ENCODE data around the gene FAM170B.

Gene FAM170B

GRCh38 chr10:49151481-49151880 is 17.7 kb upstream of the FAM170B start:
- Mint-ChIP-seq H3K4me1 (peaks cover 16% of the 10 kb centered on the region), H3K27ac (no peak overlapping the region), H3K36me3 (peaks cover 24% of the 10 kb centered on the region), H3K27me3 (peaks cover 4% of the 10 kb centered on the region), H3K4me3 (no peak overlapping the region), H3K9me3 (peaks cover 5% of the 10 kb centered on the region)
- DNase-seq (ENCODE audit: low spot score in 2 of 2) = no peak
- no peak for ATAC-seq (ENCODE audit: low read depth)

GRCh38 chr10:49151025-49151445 is 17.2 kb upstream of the FAM170B start:
- DNase-seq (ENCODE audit: low spot score in 2 of 2) = no peak
- no peak for ATAC-seq (ENCODE audit: low read depth)
- Mint-ChIP-seq H3K27ac (no peak overlapping the region), H3K4me1 (peaks cover 13% of the 10 kb centered on the region), H3K4me3 (no peak overlapping the region), H3K36me3 (peaks cover 23% of the 10 kb centered on the region), H3K9me3 (peaks cover 7% of the 10 kb centered on the region), H3K27me3 (peaks cover 4% of the 10 kb centered on the region)

- Mint-ChIP-seq H3K27ac (no peak overlapping the region), H3K36me3 (peaks cover 18% of the 10 kb centered on the region), H3K27me3 (peaks cover 6% of the 10 kb centered on the region), H3K4me1 (peaks cover 10% of the 10 kb centered on the region), H3K4me3 (no peak overlapping the region), H3K9me3 (peaks cover 7% of the 10 kb centered on the region)
- ATAC-seq (ENCODE audit: low read depth) (no peak), DNase-seq (ENCODE audit: low spot score in 2 of 2) (no peak)
These were observed 16.6 kb upstream of the FAM170B start for GRCh38 chr10:49150426-49150825.

DNA sequence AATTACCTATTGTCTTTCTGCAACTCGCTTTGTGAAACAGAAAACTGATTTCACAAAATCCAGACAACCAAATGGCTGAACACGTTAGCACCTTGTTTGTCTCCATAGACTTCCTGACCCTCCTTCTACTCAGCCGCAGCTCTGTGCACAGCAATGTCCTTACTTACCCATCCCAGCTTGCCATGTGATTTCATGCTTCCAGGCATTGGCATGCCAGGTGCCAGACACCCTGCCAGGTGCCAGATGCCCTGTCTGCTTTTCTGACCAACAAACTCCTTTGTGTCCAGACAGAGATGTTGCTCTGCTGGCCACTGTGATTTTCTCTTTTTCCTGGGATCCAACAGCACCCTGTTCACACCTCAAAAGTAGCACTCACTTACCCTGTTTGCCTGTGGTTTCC is 16.1 kb upstream of the FAM170B start:
- H3K4me3 Mint-ChIP-seq = no peak overlapping the region
- H3K36me3 Mint-ChIP-seq = peaks cover 14% of the 10 kb centered on the region
- peaks cover 10% of the 10 kb centered on the region for H3K4me1 Mint-ChIP-seq
- no peak overlapping the region for H3K27ac Mint-ChIP-seq
- peaks cover 6% of the 10 kb centered on the region for H3K27me3 Mint-ChIP-seq
- H3K9me3 Mint-ChIP-seq = peaks cover 7% of the 10 kb centered on the region
- DNase-seq (ENCODE audit: low spot score in 2 of 2) = no peak
- no peak for ATAC-seq (ENCODE audit: low read depth)

DNA sequence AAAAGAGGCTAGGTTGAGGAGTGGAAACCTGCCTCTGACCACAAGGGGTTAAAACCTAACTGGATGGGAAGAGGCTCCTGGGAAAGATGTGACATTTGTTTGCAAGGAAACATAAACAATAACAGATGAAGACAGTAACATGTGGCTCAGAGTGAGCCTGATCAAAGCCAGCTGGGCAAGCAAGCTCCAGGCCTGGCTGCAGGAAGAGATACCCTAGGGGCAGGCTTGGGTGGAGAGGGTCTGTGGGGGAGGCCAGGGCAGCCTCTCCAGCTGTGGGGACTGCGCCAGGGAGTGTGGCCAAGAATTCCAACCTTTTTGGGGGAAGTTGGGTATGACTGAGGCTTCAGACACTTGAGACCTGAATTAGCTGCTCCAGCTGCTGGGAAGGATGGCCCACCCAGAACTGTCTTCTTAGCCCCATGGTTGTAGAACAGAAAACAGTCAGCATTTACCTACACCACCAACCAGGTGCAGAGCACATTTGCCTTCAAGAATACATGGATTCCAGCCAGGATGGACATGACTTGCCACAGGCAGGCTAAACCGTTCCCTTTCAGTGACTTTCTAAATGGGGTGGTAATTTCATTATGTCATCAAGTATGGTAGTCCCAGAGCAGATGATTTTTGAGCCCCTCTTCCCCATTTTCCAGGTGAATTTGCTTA is 10.4 kb upstream of the FAM170B start:
- no peak for ATAC-seq (ENCODE audit: low read depth)
- DNase-seq (ENCODE audit: low spot score in 2 of 2) = no peak
- peaks cover 6% of the 10 kb centered on the region for H3K27me3 Mint-ChIP-seq
- peaks cover 7% of the 10 kb centered on the region for H3K9me3 Mint-ChIP-seq
- H3K36me3 Mint-ChIP-seq = peaks cover 9% of the 10 kb centered on the region
- no peaks in the 10 kb centered on the region for H3K4me1 Mint-ChIP-seq
- no peak overlapping the region for H3K27ac Mint-ChIP-seq
- H3K4me3 Mint-ChIP-seq = no peak overlapping the region

GRCh38 chr10:49143249-49143648 is 9.4 kb upstream of the FAM170B start:
- Mint-ChIP-seq H3K27me3 (peaks cover 4% of the 10 kb centered on the region), H3K4me1 (no peaks in the 10 kb centered on the region), H3K9me3 (peaks cover 5% of the 10 kb centered on the region), H3K27ac (no peak overlapping the region), H3K4me3 (no peak overlapping the region), H3K36me3 (peaks cover 7% of the 10 kb centered on the region)
- ATAC-seq (ENCODE audit: low read depth) (no peak), DNase-seq (ENCODE audit: low spot score in 2 of 2) (no peak)

DNA sequence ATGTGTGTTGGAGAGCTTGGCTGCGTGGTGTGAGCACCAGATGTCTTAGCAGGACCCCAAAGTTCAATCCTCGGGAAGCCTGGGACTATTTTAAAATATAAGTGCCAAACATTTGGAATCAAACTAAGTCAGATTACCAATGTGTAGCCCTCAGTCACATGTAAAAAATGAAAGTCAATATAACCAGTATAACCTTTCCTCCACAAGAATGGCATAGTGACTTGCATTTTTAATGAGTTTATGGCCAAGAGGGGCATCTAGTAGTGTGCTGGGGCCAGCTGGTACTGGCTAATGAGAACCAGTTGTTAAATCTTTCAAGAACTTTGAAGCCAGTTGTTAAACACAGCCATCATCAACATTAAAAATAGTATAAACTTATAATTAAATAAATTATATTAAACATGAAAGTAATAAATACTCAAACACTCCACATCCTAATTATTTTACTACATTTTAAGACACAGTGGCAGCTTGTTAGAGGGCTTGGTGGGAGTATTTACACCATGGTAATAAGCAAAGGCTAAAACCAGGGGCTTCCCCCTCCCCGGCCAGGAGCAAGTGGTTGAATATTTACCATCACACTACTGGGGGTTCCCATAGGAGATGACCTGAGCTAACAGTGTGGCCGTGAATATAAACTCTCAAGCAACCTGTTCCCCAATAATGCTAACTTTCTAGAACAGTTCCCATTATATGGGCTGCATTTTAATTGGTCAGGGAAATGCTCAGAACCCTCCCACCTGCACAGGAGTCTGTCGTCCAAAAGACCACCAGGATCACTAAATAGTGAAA is 7.9 kb upstream of the FAM170B start:
- peaks cover 1% of the 10 kb centered on the region for H3K9me3 Mint-ChIP-seq
- no peak overlapping the region for H3K4me3 Mint-ChIP-seq
- ATAC-seq (ENCODE audit: low read depth) (no peak), DNase-seq (ENCODE audit: low spot score in 2 of 2) (no peak)
- H3K4me1 Mint-ChIP-seq = no peaks in the 10 kb centered on the region
- no peak overlapping the region for H3K27ac Mint-ChIP-seq
- peaks cover 2% of the 10 kb centered on the region for H3K36me3 Mint-ChIP-seq
- peaks cover 2% of the 10 kb centered on the region for H3K27me3 Mint-ChIP-seq

- DNase-seq (ENCODE audit: low spot score in 2 of 2) (no peak), ATAC-seq (ENCODE audit: low read depth) (no peak)
- H3K27ac Mint-ChIP-seq = no peak overlapping the region
- H3K4me1 Mint-ChIP-seq = peaks cover 6% of the 10 kb centered on the region
- no peaks in the 10 kb centered on the region for H3K27me3 Mint-ChIP-seq
- H3K4me3 Mint-ChIP-seq = no peak overlapping the region
- H3K9me3 Mint-ChIP-seq = peaks cover 2% of the 10 kb centered on the region
- H3K36me3 Mint-ChIP-seq = peaks cover 2% of the 10 kb centered on the region
These were observed 6.7 kb upstream of the FAM170B start for GRCh38 chr10:49140304-49141177.

DNA sequence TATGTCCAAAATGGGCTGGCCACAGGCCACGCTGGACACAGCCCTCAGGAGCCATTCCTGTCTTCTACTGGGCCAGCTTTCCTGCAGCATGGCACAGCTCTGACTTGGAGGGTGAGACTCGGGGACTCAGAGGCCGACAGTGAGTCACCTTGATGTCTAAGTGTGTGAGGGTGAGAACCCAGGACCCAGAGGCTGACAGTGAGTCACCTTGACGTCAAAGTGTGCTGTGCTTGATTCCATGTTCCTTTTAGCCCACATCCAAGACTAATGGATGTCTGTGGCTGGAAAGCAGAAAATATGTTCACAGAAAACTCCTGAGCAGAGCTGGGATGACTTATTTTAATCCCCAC is 6.0 kb upstream of the FAM170B start:
- ATAC-seq (ENCODE audit: low read depth) = no peak
- H3K4me1 Mint-ChIP-seq = peaks cover 12% of the 10 kb centered on the region

GRCh38 chr10:49139028-49139845 is 5.4 kb upstream of the FAM170B start:
- ATAC-seq (ENCODE audit: low read depth) = no peak
- Mint-ChIP-seq H3K27me3 (no peaks in the 10 kb centered on the region), H3K27ac (no peak overlapping the region), H3K4me3 (no peak overlapping the region), H3K9me3 (peaks cover 2% of the 10 kb centered on the region), H3K4me1 (peaks cover 18% of the 10 kb centered on the region), H3K36me3 (peaks cover 2% of the 10 kb centered on the region)
- DNase-seq (ENCODE audit: low spot score in 2 of 2) = no peak

More for the DNA sequence above, 6.0 kb upstream of the FAM170B start:
- Mint-ChIP-seq H3K27ac (no peak overlapping the region), H3K36me3 (peaks cover 2% of the 10 kb centered on the region), H3K9me3 (peaks cover 2% of the 10 kb centered on the region), H3K27me3 (no peaks in the 10 kb centered on the region), H3K4me3 (no peak overlapping the region)
- DNase-seq (ENCODE audit: low spot score in 2 of 2) = no peak

DNA sequence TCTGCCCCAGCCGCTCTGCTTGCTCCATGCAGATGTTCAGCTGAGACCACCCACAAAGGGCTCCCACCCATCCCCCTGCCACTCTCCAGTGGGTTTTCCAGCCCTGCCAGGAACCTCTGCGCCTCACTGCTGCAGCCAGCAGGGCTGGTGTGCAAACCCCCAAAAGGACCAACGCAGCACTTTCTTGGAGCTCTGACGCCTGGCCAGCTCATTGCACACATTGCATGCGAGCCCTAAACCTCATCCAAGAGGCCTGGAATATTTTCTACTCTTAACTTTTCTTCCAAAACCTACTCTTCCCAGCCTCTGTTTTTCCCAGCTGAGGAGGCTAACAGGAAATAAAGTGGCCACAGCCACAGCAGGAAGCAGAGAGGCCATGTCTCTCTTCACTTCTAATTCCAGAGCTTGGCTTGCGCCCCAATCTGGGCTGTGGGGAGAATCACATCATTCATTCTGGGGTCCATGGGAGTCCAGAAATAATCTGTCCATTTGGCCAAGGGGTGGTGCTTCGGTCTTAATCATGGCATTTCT is 4.6 kb upstream of the FAM170B start:
- ATAC-seq (ENCODE audit: low read depth) (no peak), DNase-seq (ENCODE audit: low spot score in 2 of 2) (no peak)
- peaks cover 2% of the 10 kb centered on the region for H3K9me3 Mint-ChIP-seq
- H3K27ac Mint-ChIP-seq = no peak overlapping the region
- peaks cover 2% of the 10 kb centered on the region for H3K36me3 Mint-ChIP-seq
- no peak overlapping the region for H3K4me3 Mint-ChIP-seq
- no peaks in the 10 kb centered on the region for H3K27me3 Mint-ChIP-seq
- peaks cover 21% of the 10 kb centered on the region for H3K4me1 Mint-ChIP-seq

- H3K27me3 Mint-ChIP-seq = no peaks in the 10 kb centered on the region
- ATAC-seq (ENCODE audit: low read depth) (no peak), DNase-seq (ENCODE audit: low spot score in 2 of 2) (no peak)
- H3K9me3 Mint-ChIP-seq = peaks cover 2% of the 10 kb centered on the region
- H3K4me3 Mint-ChIP-seq = no peak overlapping the region
- no peak overlapping the region for H3K27ac Mint-ChIP-seq
- H3K4me1 Mint-ChIP-seq = peaks cover 21% of the 10 kb centered on the region
- peaks cover 2% of the 10 kb centered on the region for H3K36me3 Mint-ChIP-seq
These were observed 2.7 kb upstream of the FAM170B start for GRCh38 chr10:49136525-49136924.

- peak overlapping the region; percentile 65 for H3K4me3 Mint-ChIP-seq
- peaks cover 21% of the 10 kb centered on the region for H3K4me1 Mint-ChIP-seq
- peak overlapping the region; percentile 45 for H3K27ac Mint-ChIP-seq
- peak; percentile 25 for DNase-seq (ENCODE audit: low spot score in 2 of 2)
- H3K36me3 Mint-ChIP-seq = peaks cover 2% of the 10 kb centered on the region
- H3K9me3 Mint-ChIP-seq = peaks cover 2% of the 10 kb centered on the region
- peak; percentile 94 for ATAC-seq (ENCODE audit: low read depth)
- H3K27me3 Mint-ChIP-seq = no peaks in the 10 kb centered on the region
These were observed 1.9 kb upstream of the FAM170B start for GRCh38 chr10:49135575-49136313.
